Lower lobe of right lung (tissue), 2 donors: Measurements from ENCODE around the gene TBX4. TPM values are rescaled to one million over a fixed set of nuclear protein-coding genes. Genes with fewer than 3 reads are reported as not detected.

Experiments
- ATAC-seq, 2 donors: fragments of 200-7000 bp; cut with Tn5 transposase; one replicate each; pipeline ENCODE4 v1.9.1; 2020 to 2022; ENCODE audit warnings: mild to moderate bottlenecking in 2 of 2, moderate library complexity in 2 of 2
- DNase-seq: peaks from one replicate; pipeline ENCODE4 v3.0.0-alpha.2; 2020
- H3K27ac ChIP-seq: fragments of 200-600 bp; one replicate; pipeline ENCODE4 v1.8.0; 2022
- H3K27me3 ChIP-seq: fragments of 200-600 bp; one replicate; pipeline ENCODE4 v1.8.0; 2022; ENCODE audit warnings: low read depth
- H3K36me3 ChIP-seq: fragments of 200-600 bp; one replicate; pipeline ENCODE4 v1.8.0; 2022; ENCODE audit warnings: mild to moderate bottlenecking
- H3K4me1 ChIP-seq: fragments of 200-600 bp; one replicate; pipeline ENCODE4 v1.8.0; 2022
- H3K4me3 ChIP-seq: fragments of 200-600 bp; one replicate; pipeline ENCODE4 v1.8.0; 2022; ENCODE audit warnings: mild to moderate bottlenecking
- H3K9me3 ChIP-seq: fragments of 200-600 bp; one replicate; pipeline ENCODE4 v1.8.0; 2022
- intact Hi-C: fragments of 100-400 bp; cut with DNase I; formaldehyde crosslinking; loops from one replicate; pipeline ENCODE4 v1.11.0; 2022
- total RNA-seq: library from RNA; stranded (reverse); fragmentation: NEBNext Ultra II Directional; extraction: Animal tissue kit (Norgen Biotek cat#: 25700); gene quantifications from one replicate; pipeline ENCODE4 v1.2.1, GENCODE V29; 2021
- TF ChIP-seq, protein P1 (sequence below): fragments of 200-600 bp; IDR thresholded peaks from one replicate; pipeline ENCODE4 v1.8.0; 2022; ENCODE audit warnings: antibody characterized with exemption, mild to moderate bottlenecking
- donor health status: DM: no; HTN: yes; CAD: no; lungs with severe emphysema.

The TBX4 gene
- total RNA-seq, 1 donor from 2014 or later: 22.3 TPM

DNA sequence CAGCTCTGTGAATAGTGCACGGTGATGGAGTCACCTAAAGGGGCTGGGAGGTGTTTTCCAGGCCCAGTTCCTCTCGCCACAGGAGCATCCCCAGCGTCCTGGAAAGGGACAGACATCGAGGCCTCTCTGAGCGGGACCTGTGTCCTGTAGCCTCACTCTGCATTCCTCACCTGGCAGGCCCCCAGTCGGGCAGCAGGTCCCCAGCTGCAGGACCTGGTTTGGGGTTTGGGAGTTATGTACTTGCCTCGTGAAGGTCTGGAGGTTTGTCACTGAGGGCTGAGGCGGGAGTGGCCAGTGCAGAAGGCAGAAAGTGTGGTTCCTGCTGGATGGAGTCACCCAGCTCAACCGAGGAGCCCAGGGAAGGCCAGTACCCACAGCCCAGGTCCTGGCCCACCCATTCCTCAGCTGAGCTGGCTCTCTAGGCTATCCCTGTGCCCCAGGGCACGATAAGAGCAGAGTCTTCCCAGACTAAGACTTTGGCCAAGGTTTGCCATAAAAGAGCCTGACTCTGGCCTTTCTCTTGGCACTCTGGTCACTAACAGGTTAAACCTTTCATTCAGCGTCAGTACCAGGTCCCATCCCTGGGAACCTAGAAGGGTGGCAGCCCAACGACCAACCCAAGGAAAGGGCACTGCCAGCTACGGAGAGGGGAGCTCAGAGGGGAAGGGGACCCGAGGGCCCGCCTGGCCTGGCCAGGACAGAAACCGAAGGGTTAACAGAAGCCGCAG, 24.4 kb downstream of the TBX4 start:
- intact Hi-C loops: no loop called here
- Histone ChIP-seq H3K36me3 (peaks cover 12% of the 10 kb centered on the region), H3K4me3 (no peak overlapping the region), H3K27ac (peak overlapping the region; percentile 36), H3K27me3 (no peaks in the 10 kb centered on the region), H3K4me1 (peaks cover 4% of the 10 kb centered on the region), H3K9me3 (no peaks in the 10 kb centered on the region)
- ATAC-seq (no peak), DNase-seq (no peak)
- TF ChIP-seq, protein P1, sequence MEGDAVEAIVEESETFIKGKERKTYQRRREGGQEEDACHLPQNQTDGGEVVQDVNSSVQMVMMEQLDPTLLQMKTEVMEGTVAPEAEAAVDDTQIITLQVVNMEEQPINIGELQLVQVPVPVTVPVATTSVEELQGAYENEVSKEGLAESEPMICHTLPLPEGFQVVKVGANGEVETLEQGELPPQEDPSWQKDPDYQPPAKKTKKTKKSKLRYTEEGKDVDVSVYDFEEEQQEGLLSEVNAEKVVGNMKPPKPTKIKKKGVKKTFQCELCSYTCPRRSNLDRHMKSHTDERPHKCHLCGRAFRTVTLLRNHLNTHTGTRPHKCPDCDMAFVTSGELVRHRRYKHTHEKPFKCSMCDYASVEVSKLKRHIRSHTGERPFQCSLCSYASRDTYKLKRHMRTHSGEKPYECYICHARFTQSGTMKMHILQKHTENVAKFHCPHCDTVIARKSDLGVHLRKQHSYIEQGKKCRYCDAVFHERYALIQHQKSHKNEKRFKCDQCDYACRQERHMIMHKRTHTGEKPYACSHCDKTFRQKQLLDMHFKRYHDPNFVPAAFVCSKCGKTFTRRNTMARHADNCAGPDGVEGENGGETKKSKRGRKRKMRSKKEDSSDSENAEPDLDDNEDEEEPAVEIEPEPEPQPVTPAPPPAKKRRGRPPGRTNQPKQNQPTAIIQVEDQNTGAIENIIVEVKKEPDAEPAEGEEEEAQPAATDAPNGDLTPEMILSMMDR: no peak

DNA sequence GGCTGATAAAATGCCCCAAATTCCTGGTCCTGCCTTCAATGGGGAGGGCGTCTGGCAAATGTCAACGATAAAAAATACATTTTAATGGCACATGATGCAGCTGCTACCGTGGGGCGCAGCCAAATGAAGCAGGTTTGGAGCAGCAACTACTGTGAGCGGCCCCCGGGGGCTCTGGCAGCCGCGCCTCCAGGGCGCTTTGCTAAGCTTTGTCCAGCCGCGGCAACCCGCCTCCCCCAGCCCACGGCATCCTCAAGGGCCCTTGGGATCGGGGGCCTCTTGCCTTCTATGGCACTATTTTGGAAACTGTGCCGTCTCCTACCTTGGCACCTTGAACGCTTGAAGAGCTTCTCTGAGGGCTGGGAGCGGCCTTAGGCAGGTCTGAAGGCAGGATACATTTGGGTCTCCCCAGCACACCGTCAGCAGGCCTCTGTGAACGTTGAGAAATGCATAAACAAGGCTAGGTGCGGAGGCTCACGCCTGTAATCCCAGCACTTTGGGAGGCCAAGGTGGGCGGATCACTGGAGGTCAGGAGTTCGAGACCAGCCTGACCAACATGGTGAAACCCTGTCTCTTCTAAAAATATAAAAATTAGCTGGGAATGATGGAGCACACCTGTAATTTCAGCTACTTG, 25.1 kb downstream of the TBX4 start:
- ATAC-seq (no peak), DNase-seq (peak; percentile 39)
- Histone ChIP-seq H3K36me3 (peaks cover 9% of the 10 kb centered on the region), H3K27me3 (no peaks in the 10 kb centered on the region), H3K9me3 (no peaks in the 10 kb centered on the region), H3K4me1 (peaks cover 4% of the 10 kb centered on the region), H3K27ac (peak overlapping the region; percentile 36), H3K4me3 (no peak overlapping the region)
- TF ChIP-seq, protein P1: no peak
- intact Hi-C loops: no loop called here

DNA sequence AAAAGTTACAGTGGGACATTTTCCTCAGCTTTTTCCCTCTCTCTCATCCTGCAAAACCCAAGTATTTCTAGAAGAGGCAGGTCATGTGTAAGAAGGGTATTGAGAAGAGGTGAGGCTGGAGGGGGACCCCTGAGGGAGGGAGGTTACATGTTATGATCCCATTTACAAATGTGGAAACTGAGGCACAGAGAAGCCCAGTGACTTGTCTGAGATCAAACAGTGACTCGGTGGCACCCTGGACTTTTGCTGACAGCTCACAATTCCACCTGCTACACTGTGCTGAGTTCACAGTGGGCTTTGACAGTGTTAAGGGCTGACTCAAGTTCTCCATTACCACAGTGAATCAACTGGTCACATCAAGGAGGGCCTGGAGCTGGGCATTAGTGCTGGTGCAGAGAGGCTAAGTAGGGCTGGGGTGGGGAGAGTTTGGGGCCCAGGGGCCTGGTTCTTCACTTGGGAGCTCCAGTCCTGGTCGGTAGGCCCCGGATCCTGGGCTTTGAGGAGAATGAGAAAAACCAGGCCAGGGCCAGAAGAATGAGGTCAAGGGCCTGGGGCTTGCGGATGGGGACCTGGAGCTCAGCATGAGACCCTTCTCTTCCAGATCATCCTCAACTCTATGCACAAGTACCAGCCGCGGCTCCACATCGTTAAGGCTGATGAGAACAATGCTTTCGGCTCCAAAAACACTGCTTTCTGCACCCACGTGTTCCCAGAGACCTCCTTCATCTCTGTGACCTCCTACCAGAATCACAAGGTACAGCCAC, 26.0 kb downstream of the TBX4 start:
- Histone ChIP-seq H3K27me3 (no peaks in the 10 kb centered on the region), H3K4me3 (no peak overlapping the region), H3K9me3 (no peaks in the 10 kb centered on the region), H3K27ac (no peak overlapping the region), H3K36me3 (peaks cover 11% of the 10 kb centered on the region), H3K4me1 (peaks cover 2% of the 10 kb centered on the region)
- peak; percentile 22 for DNase-seq
- intact Hi-C loops: no loop called here
- no peak for ATAC-seq
- TF ChIP-seq, protein P1: no peak

DNA sequence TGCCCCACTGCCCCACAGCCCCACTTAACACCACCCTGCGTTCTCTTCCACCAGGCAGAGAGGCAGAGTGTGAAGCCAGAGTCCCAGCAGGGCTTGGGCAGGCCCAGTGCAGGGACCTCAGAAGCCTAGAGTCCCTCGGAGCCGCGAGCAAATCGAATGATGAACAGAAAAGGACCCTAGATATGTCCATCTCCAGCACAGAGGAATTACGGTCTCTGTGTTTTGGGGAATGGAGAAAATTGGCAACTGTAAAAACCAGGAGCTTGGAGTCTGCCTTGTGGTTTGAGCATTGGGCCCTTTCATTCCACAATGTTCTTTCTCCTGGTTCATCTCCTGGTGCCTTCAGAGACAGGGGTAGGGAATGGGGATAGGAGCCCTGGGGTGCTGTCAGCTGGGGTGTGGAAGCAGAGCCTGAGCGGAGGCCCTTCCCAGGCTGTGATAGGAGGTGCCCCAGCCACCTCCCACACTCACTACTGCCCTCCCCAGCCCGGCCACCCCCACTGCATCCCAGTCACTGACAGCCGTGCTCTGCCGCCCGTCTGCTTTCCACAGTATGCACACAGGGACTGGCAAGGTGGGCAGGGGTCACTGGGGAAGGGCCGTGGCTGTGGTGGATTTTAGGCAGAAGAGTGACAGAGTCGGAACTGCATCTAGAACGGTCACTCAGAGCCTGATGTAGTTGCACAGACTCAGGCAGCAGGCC, 26.7 kb downstream of the TBX4 start:
- intact Hi-C loops: no loop called here
- peaks cover 12% of the 10 kb centered on the region for H3K36me3 ChIP-seq
- no peaks in the 10 kb centered on the region for H3K9me3 ChIP-seq
- ATAC-seq (no peak), DNase-seq (peak; percentile 20)
- no peaks in the 10 kb centered on the region for H3K4me1 ChIP-seq
- TF ChIP-seq, protein P1: no peak
- no peak overlapping the region for H3K27ac ChIP-seq
- no peak overlapping the region for H3K4me3 ChIP-seq
- H3K27me3 ChIP-seq: no peaks in the 10 kb centered on the region
